Left lobe of liver (tissue), 2 donors: ENCODE data around the gene TMED1. TPM values are rescaled to one million over a fixed set of nuclear protein-coding genes. Genes with fewer than 3 reads are reported as not detected.
"Not testable (repeated sequence)": the region's sequence is repeated elsewhere in the genome, so short reads cannot be mapped to it uniquely, and the experiment has no call there.

ENCODE experiments used
- ATAC-seq: fragments of 200-7000 bp; cut with Tn5 transposase; one replicate; pipeline ENCODE4 v1.9.1; 2020; ENCODE audit warnings: mild to moderate bottlenecking, moderate library complexity
- DNase-seq: peaks from one replicate; pipeline ENCODE4 v3.0.0-alpha.2; 2020; ENCODE audit warnings: low spot score
- total RNA-seq: library from RNA; stranded (reverse); gene quantifications from one replicate; pipeline ENCODE4 v1.2.1, GENCODE V29; 2021
- donor health status: DM: no; HTN: no; CAD: no; lungs with moderate emphysema.
- donor health status: DM: no; HTN: yes; CAD: no.

The TMED1 gene
- total RNA-seq, 1 donor from 2014 or later, result 21.9 TPM

DNA sequence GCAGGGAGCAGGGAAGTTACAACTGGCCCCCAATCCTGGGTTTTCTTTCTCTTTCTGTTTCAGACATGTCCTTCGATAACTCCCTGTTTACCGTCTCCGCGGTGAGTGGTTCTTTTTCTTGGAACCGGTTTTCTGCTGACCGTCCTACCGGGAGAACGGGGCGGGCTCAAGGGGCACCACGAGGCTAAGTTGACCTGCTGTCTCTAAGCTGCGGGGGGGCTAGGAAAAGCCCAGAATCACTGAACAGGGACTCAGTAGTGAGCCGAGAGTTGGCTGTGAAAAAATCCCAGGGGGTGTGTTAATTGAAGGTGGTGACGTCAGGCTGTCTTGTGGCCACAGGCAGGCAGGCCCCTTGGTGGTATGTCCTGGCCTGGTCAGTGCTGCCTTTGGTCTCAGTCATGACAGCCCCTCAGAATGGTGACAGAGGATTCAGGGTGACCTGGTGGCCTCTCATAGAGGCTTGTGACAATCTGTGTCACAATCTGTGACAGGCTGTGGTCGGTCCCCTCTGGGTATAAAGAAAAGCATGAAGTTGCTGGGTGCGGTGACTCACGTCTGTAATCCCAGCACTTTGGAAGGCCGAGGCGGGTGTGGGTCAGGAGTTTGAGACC is 27.2 kb upstream of the TMED1 start:
- DNase-seq (no peak), ATAC-seq (no peak)

DNA sequence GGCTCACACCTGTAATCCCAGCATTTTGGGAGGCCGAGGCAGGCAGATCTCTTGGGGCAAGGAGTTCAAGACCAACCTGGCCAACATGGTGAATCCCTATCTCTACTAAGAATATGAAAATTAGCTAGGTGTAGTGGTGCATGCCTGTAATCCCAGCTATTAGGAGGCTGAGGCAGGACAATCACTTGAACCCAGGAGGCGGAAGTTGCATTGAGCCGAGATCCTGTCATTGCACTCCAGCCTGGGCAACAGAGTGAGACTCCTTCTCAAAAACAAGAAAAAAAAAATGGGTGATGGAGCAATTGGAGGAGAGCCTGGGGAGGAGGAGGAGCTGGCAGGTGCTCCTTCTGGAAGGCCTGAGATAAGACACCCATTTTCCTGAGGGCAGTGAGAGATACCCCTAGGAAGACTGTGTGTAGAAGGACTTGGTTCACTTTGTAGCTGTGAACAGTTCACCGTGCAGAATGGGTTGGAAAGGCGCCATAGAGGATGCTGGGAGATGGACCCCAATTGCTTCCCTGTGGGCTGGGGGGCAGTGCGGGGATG is 26.6 kb upstream of the TMED1 start:
- DNase-seq (no peak), ATAC-seq (no peak)

DNA sequence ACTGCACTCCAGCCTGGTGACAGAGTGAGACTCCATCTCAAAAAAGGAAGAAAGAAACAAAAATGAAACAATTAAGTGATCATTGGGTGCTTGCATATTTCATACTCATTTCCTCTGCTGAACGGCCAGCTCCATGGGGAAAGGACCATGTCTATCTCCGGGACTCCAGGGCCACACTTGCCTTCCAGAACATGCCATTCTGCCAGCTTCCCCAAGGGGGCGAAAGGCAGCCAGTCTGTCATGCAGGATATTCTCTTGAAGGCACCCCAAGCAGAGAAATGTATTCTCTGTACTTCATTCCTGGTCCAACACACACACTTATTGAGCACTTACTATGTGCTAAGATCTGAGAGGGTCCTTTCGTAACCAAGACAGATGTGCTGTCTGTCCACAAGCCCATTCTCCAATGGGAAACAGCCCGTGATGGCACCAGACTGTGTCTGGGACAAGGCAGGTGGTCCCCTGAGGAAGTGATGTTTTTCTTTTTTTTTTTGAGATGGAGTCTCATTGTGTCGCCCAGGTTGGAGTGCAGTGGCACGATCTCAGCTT is 25.2 kb upstream of the TMED1 start:
- ATAC-seq (peak; percentile 42), DNase-seq (no peak)

DNA sequence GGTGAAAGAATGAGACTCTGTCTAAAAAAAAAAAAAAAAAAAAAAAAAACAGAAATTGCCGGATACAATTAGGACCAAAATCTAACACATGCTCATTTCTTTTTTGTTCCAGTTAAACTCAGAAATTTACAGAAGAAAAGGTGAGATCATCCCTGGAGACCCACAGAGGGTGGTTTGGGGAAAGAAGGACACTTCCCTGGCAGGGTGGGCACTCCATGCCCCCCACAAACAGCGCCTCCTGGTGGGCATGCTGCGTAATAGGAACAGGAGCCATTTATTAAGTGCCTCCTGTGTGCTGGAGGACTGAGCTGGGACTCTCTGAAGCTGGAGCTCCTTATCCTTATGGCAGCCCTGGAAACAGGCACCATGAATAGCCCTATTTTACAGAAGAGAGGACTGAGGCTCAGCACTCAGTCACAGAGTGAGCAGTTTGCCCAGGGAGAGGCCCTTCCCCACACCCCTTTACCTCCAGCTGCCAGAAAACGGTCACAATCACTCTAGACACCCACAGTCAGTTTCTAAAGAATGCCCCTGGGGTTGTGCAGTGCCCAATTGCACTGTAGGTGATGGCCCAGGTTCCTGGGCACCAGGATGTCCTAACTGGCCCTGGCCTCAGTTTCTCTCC is 22.3 kb upstream of the TMED1 start:
- DNase-seq (no peak), ATAC-seq (peak; percentile 28)

DNA sequence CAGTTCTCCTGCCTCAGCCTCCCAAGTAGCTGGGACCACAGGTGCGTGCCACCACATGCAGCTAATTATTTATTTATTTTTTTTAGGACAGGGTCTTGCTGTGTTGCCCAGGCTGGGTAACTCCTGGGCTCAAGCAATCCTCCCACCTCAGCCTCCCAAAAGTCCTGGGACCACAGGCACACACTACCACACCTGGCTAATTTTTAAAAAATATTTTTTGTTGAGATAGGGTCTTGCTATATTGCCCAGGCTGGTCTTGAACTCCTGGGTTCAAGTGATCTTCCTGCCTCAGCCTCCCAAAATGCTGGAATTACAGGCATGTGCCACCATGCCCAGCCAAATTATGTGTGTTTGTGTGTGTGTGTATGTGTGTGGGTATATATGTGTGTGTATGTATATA is 20.9 kb upstream of the TMED1 start:
- not testable (repeated sequence) for DNase-seq, ATAC-seq

DNA sequence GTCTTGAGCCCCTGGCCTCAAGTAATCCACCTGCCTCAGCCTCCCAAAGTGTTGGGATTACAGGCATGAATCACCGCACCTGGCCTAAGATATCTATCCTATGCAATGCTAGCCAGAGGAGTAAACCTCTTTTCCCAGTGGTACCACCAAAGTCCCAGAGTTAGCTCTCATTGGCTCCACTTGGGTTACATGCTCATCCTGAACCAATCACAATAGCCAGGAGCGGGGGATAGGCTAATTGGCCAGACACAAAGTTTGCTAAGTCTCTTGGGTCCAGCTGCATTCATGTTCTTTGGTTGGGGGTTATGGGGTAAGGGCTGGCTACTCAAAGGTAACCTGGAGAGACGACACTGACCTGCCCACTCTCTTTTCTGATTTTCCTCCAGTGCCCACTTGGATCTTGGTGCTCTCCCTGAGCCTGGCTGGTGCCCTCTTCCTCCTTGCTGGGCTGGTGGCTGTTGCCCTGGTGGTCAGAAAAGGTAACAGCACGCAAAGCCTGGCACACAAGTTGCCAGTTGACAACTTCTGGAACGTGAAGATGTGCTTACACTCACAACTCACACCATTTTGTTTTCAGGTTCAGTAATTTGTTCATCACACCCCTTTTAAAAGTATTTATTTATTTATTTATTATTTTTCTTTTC is 20.0 kb upstream of the TMED1 start:
- no peak for DNase-seq

DNA sequence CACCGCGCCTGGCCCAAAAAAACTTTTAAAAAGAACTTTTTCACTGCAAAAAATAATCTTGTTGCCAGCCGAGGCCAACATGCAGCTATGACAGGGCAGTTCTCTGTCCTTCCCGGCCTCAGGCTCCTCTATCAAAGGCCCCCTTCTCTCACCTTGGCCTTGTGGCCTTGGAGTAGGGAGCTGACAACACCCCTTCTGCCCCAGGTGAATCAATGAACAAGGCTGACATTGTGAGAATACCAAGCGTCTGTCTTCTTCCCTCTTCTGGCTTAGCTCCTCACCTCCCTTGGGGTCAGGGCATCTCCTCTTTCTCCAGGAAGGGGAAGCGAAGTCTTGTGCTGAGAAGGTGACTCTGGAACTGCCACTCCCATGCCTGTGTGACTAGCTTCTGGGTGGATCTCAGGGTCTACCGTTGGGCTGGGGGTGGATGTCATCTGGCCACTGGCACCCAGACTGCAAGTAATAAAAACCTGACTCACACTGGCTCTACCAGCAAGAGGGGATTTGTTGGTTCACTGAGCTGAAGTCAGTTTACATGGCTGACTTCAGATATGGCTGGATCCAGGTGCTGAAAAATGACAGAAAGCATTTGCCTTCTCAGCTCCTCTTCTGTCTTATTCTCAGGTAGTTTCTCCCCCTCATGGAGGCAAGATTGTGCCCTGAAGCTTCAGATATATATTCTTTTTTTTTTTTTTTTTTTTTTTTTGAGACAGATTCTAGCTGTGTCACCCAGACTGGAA is 18.5 kb upstream of the TMED1 start:
- ATAC-seq, result no peak

More for the DNA sequence above, 20.0 kb upstream of the TMED1 start:
- peak; percentile 58 for ATAC-seq

DNA sequence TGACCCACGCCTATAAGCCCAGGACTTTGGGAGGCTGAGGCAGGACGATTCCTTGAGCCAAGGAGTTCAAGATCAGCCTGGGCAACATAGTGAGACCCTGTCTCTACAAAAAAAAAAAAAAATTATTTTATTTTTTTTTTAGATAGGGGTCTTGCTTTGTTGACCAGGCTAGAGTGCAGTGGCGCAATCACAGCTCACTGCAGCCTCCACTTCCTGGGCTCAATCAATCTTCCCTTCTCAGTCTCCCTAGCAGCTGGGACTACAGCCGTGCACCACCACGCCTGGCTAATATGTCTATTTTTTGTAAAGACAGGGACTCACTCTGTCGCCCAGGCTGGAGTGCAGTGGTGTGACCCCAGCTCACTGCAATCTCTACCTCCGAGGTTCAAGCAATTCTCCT is 16.9 kb upstream of the TMED1 start:
- no peak for ATAC-seq
- no peak for DNase-seq

More for the DNA sequence above, 18.5 kb upstream of the TMED1 start:
- no peak for DNase-seq

DNA sequence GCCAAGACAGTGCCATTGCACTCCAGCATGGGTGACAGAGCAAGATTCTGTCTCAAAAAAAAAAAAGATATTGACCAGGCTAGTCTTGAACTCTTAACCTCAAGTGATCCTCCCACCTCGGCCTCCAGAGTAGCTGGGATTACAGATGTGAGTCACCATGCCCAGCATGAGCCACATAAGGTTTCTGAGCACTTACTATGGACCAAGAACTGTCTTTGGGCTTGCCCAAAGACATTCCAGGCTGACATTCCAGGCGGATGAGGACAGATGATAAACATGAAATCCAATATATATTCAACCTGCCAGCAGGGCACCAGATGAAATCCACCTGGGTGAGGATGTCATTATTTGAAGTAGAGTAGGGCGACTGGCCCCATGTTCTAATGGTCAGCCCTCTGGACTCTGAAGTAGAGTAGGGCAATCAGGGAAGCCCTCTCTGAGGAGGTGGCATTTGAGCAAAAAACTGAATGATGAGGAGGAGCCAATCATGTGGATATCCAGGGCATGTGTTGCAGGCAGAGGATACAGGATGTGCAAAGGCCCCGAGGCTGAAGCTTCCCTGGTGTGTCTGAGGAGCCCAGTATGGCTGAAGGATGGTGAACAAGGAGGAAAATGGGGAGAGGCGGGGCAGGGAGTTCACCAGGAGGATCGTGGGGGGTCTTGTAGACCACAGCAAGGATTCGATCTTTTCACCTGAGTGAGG is 16.2 kb upstream of the TMED1 start:
- ATAC-seq, result no peak
- no peak for DNase-seq

DNA sequence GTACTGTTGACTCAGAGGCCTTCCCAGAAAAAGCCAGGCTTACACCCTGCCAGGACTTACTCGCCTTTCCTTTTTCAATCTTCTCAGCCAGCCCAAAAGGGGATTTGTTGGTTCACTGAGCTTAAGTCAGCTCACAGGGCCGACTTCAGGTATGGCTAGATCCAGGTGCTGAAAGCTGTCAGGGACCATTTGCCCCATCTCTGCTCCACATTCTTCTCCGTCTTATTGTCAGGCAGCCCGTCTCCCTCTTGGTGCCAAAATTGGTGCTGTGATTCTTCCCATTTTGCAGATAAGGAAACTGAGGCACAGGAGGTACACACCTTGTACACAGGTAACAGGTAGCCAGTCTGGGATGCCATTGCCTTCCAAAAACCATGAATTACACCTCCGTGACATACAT is 14.6 kb upstream of the TMED1 start:
- DNase-seq, result no peak

DNA sequence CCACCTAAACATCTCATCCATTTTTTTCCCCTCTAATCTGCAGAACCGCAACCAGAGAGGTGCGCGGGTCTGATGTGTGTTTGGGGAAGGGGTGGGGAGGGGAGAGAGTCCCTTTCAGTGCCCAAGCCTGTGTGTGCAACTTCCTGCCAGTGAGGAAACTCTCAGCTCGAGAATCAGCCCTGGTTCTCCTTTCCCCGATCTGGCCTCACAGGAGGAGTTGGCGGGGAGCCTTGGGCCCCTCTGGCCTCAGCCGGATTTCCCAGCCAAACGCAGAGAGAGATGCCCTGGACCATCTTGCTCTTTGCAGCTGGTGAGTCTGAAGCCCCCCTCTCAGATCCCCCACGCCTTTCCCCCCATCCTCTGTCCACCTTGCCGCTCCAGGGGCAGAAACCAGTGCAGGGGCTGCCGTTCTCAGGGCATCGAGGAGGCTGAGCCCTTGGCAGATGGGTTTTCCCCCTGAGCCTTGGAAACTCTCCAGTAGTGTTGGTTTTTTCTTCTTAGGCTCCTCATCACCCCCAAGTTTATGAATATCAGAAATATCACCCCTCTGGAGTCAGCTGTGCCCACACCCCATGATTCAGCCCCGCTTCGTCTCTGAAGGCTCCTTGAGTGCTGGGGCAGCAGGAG is 12.3 kb upstream of the TMED1 start, which contains the start of gene C19orf38:
Gene C19orf38, plus strand, starts transcription at position 186 of the 627 bp plus-strand sequence. Its CDS starts 94 bp downstream, at position 280.
- DNase-seq (no peak), ATAC-seq (peak; percentile 43)

More for the DNA sequence above, 14.6 kb upstream of the TMED1 start:
- ATAC-seq, result no peak

DNA sequence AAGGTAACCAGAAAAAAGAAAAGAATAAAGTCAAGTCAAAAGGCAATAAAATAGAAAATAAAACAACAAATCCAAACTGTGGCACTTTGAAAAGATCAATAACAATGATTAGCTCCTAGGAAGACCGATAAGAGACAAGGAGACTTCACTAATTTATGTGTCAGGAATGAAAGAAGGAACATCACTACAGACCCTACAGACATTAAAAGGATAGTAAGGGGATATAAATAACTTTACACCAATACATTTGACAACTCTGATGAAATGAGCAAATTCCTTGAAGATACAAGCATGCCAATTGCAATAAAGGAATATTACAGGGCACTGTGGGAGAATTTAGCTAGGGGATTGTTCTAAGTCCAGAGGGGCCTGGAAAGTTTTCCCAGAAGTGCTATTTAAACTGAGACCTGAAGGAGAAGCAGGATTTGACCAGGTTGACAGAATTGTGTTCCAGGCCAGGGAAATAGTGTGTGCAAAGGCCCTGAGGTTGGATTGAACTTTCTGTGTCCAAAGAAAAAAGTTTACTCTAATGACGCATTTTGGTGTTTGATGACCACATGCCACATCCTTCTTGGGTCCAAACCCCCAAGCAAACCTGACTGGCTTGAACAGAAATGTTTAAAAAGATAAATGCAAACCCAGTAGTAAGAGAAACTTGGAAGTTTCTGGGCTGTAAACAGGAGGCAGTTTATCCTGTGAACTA is 10.6 kb upstream of the TMED1 start:
- DNase-seq (no peak), ATAC-seq (no peak)

DNA sequence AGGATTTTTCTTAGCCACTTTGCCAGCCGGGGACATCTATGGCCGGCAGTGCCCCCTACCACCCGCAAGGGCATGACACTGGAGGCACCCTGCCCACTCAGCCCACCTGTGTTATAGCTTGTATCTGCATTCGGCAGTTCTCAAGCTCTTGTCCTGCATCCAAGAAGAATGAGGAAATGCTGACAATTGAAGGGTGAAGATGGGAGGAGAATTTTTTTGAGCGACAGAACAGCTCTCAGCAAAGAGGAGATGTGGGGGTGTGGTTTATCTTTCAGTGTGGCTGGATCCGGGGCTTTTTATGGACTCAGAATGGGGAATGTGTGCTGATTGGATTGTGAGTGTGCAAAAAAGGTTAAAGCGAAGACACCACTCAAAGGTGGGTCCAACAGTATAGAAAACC is 6.8 kb upstream of the TMED1 start:
- no peak for ATAC-seq
- DNase-seq, result no peak

DNA sequence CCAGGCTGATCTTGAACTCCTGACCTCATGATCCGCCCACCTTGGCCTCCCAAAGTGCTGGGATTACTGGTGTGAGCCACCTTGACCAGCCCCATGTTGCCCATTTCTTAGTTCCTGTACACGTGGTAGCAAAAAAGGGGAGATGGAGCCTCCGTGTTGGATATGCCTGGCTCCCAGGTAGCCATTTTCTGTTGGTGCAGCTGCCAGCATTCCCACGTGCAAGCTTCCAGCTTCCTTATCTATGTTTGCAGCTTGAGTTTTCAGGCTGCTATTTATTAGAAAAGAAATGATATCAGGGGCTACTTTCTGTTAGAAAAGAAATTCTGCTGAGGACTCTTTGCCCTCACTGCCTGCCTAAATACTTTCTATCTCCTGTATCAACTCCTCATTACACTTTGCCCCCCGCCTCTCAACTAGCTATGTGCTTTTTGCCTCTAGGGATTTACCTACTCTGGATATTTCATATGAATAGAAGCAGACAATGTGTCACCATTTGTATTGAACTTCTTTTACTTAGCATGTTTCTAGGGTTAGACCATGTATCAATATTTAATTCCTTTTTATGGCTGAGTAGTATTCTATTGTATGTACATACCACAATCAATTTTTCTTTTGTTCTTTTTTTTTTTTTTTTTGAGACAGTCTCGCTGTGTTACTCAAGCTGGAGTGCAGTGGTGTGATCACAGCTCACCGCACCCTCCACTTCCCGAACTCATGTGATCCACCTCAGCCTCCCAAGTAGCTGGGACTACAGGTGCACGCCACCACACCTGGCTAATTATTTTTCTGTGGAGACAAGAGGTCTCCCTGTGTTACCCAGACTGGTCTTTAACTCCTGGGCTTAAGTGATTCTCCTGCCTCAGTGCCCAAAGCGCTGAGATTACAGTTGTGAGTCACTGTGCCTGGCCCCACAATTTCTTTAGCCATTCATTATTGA is 3.4 kb upstream of the TMED1 start:
- DNase-seq, result no peak
- no peak for ATAC-seq

DNA sequence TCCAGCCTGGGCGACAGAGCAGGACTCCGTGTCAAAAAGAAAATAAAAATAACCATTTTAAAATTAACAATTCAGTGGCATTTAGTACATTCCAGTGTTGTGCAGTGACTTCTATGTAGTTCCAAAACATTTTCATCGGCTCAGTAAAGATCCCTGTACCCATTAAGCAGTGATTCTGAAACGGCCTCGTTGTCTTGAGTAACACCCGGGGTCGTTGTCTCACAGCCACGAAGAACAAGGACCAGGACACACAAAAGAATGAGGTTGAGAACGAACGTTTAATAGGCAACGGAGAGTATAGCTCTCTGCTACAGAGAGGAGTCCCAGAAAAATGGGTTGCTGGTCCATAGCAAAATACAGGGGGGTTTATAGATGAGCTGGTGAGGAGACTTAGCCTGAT is 2.4 kb upstream of the TMED1 start:
- DNase-seq, result no peak
- no peak for ATAC-seq

DNA sequence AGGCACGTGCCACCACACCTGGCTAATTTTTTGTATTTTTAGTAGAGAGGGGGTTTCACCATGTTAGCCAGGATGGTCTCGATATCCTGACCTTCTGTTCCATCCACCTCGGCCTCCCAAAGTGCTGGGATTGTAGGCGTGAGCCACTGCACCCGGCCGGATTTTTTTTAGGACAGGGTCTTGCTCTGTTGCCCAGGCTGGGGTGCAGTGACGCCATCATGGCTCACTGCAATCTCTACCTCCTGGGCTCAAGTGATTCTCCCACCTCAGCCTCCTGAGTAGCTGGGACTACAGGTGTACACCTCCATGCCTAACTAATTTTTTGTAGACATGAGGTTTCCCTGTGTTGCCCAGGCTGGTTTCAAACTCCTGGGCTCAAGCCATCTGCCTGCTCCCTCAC is 1.6 kb upstream of the TMED1 start:
- DNase-seq, ATAC-seq: not testable (repeated sequence)

DNA sequence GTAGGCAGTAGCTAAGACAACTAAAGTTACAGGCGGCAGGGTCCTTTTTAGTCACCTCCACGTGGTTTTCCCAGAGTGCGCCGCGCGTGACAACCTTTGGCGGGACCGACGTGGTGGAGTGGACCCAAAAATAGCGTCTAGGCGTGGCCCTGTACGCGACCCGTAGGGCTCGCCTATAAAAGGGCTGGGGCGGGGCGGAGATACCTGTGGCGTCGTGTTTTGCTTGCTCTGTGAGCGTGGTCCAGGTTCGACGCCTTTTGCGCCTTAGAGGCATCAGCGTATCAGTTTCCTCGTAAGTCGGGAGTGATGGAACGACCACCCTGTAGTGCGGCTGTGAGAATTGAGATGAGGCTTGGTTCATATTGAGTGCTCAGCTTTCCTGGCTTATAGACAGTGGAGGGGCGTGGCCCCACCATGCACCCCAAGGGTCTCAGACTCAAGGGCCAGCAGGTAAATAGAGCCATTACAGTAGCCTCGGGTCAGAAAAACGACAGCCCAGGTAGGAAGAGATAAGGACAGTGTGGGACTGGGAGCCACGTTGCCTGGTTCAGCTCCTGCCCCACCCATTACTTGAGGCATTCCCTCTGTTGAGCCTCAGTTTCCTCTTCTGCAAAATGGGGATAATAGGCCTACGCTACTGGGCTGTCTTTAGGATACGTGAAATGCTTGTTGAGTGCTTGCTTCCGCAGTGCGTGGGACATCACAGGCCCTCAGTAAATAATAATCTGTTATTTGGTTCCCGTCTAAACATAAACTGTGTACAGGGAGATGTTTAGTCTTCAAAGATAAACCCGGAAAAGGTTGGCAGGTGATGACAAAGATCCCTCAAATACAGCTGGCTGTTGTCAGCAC is 693 bp upstream of the TMED1 start:
- ATAC-seq (peak; percentile 48), DNase-seq (peak; percentile 91)
